HG02938 (cell line): Measurements from ENCODE around the gene TDRD9.

Experiments
- ATAC-seq: cut with Tn5 transposase; IDR thresholded peaks from one replicate; pipeline ENCODE4 v1.9.1; 2021; ENCODE audit warnings: mild to moderate bottlenecking, moderate library complexity; ENCODE audit not compliant: unreplicated experiment

The TDRD9 gene

DNA sequence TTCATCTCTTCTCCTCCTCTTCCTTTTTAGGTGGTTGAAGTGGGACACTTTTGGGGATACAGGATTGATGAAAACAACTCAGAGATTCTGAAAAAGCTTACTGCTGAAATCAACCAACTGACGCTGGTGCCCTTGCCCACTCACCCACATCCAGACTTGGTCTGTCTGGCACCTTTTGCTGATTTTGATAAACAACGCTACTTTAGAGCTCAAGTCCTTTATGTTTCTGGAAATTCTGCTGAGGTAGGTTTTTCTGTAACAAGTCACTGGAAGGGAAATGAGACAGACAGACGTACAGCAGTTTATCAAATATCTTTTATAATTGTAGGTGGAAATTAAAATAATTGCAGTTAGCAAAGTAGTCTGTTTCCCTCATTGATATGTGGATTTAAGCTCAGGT is 97.3 kb downstream of the TDRD9 start:
- ATAC-seq = no peak

DNA sequence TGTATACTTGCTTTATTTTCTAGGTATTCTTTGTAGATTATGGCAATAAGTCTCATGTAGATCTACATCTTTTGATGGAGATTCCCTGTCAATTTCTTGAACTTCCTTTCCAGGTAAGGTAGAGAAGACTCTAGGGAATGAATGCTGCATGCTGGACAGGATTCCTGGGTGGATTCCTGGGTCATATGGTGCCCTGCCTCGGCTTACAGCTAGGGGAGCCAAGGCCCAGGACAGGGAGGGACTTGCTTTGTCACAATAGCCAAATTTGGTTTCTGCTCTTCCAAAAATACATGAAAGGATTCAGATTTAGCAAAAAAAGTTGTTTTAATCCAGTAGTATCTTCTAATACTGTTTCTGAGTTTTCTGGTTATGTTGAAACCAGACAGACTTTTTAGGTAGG is 97.8 kb downstream of the TDRD9 start:
- ATAC-seq = no peak

DNA sequence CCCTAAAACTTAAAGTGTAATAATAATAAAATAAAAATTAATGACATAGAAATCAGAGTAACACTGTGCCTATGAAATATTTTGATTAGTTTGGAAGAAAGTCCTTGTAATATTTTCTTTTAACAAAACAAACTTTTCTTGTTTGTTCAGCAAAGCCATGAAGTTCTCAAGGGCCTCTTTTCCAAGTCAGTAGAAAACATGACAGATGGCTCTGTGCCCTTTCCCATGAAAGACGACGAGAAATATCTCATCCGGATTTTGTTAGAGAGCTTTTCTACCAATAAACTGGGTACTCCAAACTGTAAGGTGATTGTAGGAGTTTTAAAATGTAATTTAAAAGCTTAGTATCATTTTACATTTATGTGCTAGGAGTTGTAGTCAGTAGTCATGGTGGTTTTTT is 102.7 kb downstream of the TDRD9 start:
- no peak for ATAC-seq

- ATAC-seq = no peak
Observed at GRCh38 chr14:104031384-104031783, 103.1 kb downstream of the TDRD9 start.

- ATAC-seq = no peak
Observed at GRCh38 chr14:104034976-104035699, 106.9 kb downstream of the TDRD9 start.

GRCh38 chr14:104036212-104036611 is 108.0 kb downstream of the TDRD9 start:
- no peak for ATAC-seq

- no peak for ATAC-seq
Observed at GRCh38 chr14:104037074-104037473, 108.8 kb downstream of the TDRD9 start.

DNA sequence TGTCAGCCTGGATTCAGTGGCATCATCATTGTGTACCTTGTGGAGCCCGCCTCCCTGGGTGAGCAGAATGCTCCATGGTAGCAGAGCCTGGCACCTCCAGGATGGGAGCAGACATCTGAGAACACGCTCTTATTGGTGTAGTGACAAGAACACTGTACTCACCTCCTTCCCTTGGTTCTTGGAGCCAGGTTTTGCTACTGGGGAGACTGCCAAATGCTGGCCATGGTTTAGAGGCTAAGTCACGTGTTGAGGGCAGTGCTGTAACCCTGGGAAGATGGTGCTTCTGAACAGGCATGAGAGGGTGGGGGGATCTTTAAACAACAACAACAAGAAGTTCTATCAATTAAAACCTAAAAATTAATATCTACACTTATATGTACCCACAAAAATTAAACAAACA is 109.6 kb downstream of the TDRD9 start:
- no peak for ATAC-seq

DNA sequence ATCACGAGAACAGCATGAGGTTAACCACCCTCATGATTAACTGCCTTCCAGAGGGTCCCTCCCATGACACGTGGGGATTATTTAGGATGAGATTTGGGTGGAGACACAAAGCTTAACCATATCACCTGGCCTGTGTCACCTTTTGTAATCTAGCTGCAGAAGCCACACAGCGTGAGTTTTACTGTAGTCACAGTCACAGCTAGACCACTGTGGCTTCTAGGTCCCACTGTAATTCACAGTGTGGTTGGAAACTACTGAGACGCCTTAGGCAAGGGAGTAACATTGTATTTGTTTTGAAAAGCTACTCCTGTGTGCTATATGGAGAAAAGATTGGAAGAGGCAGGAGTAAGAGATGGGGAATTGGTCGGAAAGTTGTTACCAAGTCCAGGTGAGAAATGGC is 111.0 kb downstream of the TDRD9 start:
- ATAC-seq = no peak

GRCh38 chr14:104040539-104040938 is 112.3 kb downstream of the TDRD9 start:
- no peak for ATAC-seq

GRCh38 chr14:104041430-104042104 is 113.3 kb downstream of the TDRD9 start:
- ATAC-seq = no peak

DNA sequence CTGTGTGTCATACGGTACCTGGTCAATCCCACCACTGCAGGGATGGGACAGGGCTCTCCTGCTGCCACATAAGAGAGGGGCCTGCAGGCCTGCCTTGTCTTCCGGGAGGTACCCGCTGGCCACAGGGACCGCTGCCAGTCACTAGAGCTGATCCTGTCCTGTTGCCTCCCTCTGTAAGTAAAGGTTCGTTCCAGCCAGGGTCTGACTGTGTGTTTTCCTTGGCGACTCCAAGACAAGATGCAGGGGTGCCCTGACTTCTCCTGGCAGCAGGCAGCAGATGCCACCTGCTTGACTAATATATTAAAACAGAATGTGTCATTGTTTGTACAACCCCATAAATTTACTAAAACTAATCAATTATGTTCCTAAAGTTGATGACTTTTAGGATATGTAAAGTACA is 115.8 kb downstream of the TDRD9 start:
- no peak for ATAC-seq

GRCh38 chr14:104047761-104048160 is 119.5 kb downstream of the TDRD9 start:
- ATAC-seq = no peak

DNA sequence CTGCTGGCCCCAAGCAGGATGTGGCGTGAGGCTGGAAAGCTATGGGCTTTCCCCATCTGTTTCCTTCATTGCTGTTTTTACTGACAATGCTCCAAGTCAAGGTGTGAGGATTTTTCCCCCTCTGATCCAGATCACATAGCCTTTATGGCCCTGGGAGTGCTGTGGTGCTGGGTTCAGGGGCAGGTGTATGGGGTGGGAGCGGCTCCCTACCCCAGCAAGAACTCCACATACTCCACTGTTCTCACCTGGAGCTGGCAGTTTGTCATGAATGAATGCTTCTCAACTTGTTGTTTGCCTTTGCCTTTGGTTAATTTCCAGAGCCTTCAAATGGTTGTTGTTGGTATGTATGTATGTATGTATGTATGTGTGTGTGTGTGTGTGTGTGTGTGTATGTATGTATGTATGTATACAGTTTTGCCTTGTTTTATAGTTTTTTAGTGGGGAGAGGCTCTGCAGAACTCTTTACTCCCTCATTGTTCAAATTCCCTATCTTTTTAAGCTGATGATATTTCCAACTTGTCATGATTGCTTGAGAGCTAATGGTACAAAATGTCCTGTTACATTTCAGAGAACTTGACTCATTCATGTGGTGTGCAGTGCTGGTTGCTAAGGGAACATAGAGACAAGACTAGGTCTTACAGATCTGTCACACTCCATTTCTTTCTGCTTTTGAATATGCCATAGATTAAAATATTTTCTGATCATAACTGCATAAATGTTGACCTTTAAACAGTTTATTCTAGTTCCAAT is 120.7 kb downstream of the TDRD9 start:
- no peak for ATAC-seq

DNA sequence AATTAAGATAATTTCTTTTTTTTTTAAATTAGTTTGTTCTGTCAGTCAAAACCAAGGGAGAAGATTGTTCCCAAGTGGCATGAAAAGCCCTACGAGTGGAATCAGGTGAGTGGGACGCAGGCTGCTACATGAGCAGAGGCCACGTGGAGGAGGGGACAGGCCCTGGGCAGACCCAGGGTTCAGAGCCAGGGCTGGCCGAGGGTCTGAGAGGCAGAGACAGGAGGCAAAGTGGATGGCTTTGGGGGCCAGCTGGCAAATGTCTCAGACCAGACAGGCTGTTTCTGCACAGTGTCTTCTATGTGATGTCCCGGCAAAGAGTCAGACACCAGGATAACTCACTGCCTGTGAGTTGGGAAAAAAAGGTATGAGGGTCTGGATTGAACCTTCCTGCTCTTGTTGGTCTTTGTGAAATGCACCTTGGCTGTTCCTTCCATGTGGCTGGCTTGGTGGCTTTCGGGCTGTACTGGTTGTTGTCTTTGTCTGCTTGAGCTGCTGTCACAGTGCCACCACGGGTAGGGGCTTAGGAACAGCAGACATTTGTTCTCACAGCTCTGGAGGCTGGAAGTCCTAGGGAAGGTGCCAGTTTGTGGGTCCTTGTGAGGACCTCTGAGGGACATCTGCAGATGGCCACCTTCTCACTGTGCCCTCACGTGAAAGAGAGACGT is 121.5 kb downstream of the TDRD9 start:
- no peak for ATAC-seq

DNA sequence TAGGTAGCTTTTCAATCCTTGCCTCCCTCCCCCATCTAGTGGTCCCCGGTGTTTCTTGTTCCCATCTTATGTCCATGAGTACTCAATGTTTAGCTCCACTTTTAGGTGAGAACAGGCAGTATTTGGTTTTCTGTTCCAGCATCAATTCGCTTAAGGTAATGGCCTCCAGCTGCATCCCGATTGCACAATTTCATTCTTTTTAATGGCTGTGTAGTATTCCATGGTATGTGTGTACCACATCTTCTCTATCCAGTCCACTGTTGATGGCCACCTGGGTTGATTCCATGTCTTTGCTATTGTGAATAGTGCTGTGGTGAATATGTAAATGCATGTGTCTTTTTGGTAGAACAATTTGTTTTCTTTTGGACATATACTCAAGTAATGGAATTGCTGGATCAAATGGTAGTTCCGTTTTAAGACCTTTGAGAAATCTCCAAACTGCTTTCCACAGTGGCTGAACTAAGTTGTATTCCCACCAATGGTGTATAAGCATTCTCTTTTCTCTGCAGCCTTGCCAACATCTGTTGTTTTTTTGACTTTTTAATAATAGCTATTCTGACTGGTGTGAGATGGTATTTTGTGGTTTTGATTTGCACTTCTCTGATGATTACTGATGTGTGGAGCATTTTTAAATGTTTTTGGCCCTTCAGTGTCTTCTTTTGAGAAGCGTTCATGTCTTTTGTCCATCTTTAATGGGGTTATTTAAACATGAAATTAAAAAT is 123.0 kb downstream of the TDRD9 start:
- no peak for ATAC-seq

DNA sequence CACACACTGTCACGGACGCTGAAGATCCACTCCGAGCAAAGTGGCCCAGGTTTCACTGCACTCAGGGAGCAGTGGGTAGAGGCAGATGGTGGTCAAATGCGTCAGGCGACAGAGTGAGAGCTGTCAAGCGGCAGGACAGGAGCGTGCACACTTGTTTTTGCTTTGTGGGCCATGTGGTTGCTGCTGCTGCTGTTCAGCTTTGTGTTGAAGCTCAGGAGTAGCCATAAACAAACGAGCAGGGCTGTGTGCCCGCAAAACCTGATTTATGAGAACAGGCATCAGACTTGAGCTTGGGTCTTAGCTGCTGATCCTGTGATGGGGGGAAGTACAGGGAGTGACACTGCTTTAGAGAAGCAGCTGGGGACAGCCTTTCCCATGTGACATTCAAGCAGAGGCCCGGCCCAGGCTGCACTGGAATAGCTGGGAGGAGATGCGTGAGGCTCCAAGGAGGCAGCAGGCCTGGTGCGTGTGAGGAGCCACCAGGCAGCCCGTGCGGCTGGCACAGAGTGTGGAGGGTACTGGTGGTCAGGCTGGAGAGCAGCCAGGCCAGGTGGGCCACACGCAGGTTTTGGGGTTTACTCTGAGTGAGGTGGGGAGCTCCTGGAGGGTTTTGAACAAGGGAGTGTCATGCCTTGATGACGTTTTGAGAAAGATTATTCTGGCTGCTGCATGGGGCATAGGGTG is 126.1 kb downstream of the TDRD9 start:
- ATAC-seq = no peak

DNA sequence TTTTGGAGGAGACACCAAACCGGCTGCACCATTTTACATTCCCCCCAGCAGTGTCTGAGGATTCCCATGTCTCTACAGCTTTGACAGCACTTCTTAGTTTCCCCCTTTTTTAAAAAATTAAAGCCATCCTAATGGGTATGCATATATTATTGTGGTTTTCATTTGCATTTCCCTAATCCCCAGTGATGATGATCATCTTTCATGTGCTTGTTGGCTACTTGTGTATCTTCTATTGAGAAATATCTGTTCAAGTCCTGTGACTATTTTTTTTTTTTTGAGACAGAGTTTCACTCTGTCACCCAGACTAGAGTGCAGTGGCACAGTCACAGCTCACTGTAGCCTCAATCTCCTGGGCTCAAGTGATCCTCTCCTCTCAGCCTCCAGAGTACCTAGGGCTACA is 134.0 kb downstream of the TDRD9 start:
- ATAC-seq = no peak

DNA sequence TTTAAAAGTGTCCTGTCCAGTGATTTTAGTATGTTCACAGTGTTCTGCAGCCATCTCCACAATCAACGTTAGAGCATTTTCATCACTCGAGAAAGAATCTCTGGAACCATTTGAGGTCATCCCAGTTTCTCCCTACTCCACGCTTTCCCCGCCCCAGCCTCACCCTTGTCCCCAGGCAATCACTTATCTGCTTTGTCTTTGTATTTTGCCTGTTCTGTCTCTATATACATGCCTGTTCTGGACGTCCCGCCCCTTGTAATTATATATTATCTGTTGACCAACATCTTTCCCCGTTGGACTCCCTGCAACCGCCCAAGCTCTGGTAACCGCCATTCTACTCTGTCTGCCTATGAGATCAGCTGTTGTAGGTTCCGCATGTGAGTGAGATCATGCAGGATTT is 135.7 kb downstream of the TDRD9 start:
- ATAC-seq = no peak

- ATAC-seq = no peak
Observed at GRCh38 chr14:104066279-104066678, 138.0 kb downstream of the TDRD9 start.
